ENCODE data around the gene BABAM1. TPM values are rescaled to one million over a fixed set of nuclear protein-coding genes. Genes with fewer than 3 reads are reported as not detected.

Gene BABAM1
- total RNA-seq: 10 to 100 TPM; 54.6 to 66.8 (median 63.7) TPM

GRCh38 chr19:17266975-17267788, at the start of gene BABAM1:
Gene BABAM1, plus strand, starts transcription at chr19:17267443. Its CDS starts 1,364 bp downstream, at chr19:17268807.
- Histone ChIP-seq H3K27me3 (no peaks in the 10 kb centered on the region), H3K4me3 (peak within 1 kb of the TSS; percentile 79), H3K4me1 (peaks cover 16% of the 10 kb centered on the region), H3K9me3 (no peaks in the 10 kb centered on the region), H3K27ac (peak within 1 kb of the TSS; percentile 72), H3K36me3 (peaks cover 24% of the 10 kb centered on the region)
- TF ChIP-seq EP300 (IDR thresholded peaks at IDR 0.05): no peak
- no peak for TF ChIP-seq POLR2A (IDR thresholded peaks at IDR 0.05)
- no peak for TF ChIP-seq CTCF (IDR thresholded peaks at IDR 0.05)
- TF ChIP-seq POLR2AphosphoS5 (IDR thresholded peaks at IDR 0.05): peak in 1 of 3 donors; percentile 54
- under 1% methylated on average over 27 of the region's 27 CpGs for WGBS
- DNase-seq (ENCODE audit: low spot score in 2 of 2): peak; percentile 97 to 98

- peaks cover 14% of the 10 kb centered on the region for H3K36me3 ChIP-seq
- peaks cover 21% of the 10 kb centered on the region for H3K4me1 ChIP-seq
- no peak for TF ChIP-seq CTCF (IDR thresholded peaks at IDR 0.05)
- TF ChIP-seq POLR2A (IDR thresholded peaks at IDR 0.05): no peak
- no peak for TF ChIP-seq POLR2AphosphoS5 (IDR thresholded peaks at IDR 0.05)
- no peak for TF ChIP-seq EP300 (IDR thresholded peaks at IDR 0.05)
- DNase-seq (ENCODE audit: low spot score in 2 of 2): no peak
- H3K27me3 ChIP-seq: no peaks in the 10 kb centered on the region
- 98% methylated on average over 7 of the region's 8 CpGs for WGBS
- no peaks in the 10 kb centered on the region for H3K9me3 ChIP-seq
- no peak overlapping the region for H3K4me3 ChIP-seq
- no peak overlapping the region for H3K27ac ChIP-seq
Observed at GRCh38 chr19:17219286-17219685, 48.0 kb upstream of the BABAM1 start.

GRCh38 chr19:17220207-17220758, 47.0 kb upstream of the BABAM1 start:
- H3K9me3 ChIP-seq: no peaks in the 10 kb centered on the region
- H3K36me3 ChIP-seq: peaks cover 14% of the 10 kb centered on the region
- peaks cover 15% of the 10 kb centered on the region for H3K4me1 ChIP-seq
- H3K4me3 ChIP-seq: no peak overlapping the region
- peak overlapping the region; percentile 34 for H3K27ac ChIP-seq
- TF ChIP-seq CTCF (IDR thresholded peaks at IDR 0.05) (no peak), POLR2AphosphoS5 (IDR thresholded peaks at IDR 0.05) (no peak), EP300 (IDR thresholded peaks at IDR 0.05) (no peak)
- DNase-seq (ENCODE audit: low spot score in 2 of 2): no peak
- WGBS: 23% methylated on average over 12 of the region's 14 CpGs
- no peaks in the 10 kb centered on the region for H3K27me3 ChIP-seq

GRCh38 chr19:17225053-17225452, 42.2 kb upstream of the BABAM1 start:
- TF ChIP-seq CTCF (IDR thresholded peaks at IDR 0.05) (no peak), EP300 (IDR thresholded peaks at IDR 0.05) (no peak), POLR2A (IDR thresholded peaks at IDR 0.05) (no peak), POLR2AphosphoS5 (IDR thresholded peaks at IDR 0.05) (no peak)
- DNase-seq (ENCODE audit: low spot score in 2 of 2): no peak
- no peaks in the 10 kb centered on the region for H3K9me3 ChIP-seq
- no peaks in the 10 kb centered on the region for H3K27me3 ChIP-seq
- H3K4me1 ChIP-seq: peaks cover 29% of the 10 kb centered on the region
- H3K4me3 ChIP-seq: no peak overlapping the region
- no peak overlapping the region for H3K27ac ChIP-seq
- H3K36me3 ChIP-seq: peaks cover 3% of the 10 kb centered on the region
- WGBS: 82% methylated on average over 10 of the region's 10 CpGs

Measured in suprapubic skin (tissue), 4 donors.